MV-4-11 (cell line): ENCODE results near the gene TENT4A.

Experiments
- DNase-seq: peaks from one replicate; lab custom pipeline; 2025; lab: John Stamatoyannopoulos, UW

Gene TENT4A

DNA sequence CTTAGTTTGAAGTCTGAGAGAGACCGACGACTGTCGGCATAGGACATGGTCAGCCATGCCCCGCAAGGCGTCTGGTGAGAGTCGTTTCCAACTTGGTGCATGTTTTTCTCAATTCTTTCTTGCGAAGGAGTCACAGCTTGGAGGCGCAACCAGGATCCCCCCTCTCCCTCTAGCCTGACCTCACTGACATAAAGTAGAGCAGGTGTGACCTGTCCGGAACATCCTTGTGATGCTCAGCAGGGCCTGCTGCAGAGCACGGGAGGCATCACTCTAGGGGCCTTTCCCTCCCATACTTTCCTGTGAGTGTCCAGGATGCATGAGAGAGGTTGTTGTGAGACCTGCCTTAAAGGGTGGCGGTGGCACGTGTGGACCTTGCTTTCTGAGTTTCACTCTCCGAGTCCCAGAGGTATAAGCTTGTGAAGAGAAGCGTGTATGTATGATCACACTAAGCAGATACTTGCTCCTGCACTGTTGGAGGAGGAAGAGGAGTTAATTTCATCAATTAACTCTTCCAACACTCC is 5.0 kb downstream of the TENT4A start:
- DNase-seq, result no peak

DNA sequence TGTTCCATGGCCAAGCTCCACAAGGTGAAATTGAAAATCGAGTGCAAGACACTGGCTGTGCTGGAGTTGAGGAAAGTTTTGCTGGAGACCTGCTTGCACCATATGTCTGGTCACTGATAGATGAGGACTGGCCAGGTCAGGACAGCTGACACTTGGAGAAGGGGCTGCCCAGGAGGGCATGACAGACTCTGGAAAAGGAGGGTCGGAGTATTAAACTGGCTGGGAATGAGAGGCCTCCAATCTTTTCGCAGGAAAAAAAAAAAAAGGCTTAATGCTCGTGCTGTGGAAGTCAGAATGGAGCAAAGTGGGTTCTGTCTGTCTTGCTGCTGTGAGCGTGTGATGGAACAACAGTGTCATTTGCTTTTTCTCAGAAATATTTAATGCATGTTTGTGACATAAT is 5.5 kb downstream of the TENT4A start:
- DNase-seq, result no peak

DNA sequence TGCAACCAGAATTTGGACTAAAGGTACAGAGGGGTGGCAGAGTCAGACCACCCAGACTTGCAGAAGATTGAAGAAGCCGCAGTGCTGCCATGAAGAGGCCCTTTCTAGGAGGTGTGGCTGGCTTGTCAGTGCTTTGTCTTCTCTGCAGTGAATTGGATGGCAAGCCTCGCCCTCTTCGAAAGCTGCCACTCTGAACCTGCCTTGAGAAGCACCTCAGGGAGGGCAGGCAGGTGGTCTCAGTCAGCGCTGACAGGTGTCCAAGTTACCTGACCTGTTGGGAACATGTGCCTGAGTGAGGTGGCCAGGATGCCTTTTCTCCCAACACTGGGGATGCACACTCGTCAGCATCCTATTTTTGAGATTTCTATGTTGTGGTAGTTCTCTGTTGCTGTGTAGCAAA is 6.2 kb downstream of the TENT4A start:
- DNase-seq, result no peak

DNA sequence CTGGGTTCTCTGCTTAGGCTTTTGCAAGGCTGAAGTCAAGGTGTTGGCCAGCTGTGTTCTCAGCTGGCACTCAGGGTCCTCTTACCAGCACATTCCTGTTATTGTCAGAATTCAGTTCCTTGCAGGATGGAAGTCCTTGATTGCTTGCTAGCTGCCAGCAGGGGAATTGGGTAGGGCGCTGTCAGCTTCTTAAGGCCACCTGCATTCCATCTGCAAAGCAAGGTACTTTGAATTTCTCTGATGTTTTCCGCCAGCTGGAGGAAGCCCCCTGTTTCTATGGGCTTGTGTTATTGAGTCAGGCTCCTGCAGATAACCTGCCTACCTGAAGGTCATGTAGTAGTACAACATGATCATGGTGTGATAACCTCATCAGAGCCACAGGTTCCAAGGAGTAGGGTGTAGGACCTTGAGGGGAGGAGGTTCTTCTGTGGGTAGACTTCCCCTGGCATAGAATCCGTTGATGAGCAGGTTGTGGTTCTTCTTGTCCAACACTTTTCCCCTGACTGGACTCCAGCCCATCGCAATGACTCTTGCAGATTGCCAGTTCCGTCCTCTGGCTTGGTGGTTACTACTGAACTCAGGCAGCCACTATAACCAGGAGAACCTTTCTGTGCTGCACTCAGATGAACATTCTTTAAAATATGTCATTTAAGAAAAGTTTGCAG is 6.8 kb downstream of the TENT4A start:
- no peak for DNase-seq

DNA sequence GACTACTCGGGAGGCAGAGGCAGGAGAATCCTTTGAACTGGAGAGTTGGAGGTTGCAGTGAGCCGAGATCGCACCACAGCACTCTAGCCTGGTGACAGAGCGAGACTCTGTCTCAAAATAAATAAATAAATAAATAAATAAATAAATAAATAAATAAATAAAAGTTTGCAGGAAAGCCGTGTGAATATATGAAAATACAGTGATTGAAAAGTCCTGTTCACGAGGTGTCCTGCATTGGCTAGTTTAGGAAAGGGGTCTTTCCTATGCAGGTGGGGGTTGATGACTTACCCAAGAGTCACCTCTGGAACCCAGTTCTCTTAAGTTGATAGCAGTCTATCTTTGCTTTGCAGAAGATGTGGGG is 7.3 kb downstream of the TENT4A start:
- no peak for DNase-seq

DNA sequence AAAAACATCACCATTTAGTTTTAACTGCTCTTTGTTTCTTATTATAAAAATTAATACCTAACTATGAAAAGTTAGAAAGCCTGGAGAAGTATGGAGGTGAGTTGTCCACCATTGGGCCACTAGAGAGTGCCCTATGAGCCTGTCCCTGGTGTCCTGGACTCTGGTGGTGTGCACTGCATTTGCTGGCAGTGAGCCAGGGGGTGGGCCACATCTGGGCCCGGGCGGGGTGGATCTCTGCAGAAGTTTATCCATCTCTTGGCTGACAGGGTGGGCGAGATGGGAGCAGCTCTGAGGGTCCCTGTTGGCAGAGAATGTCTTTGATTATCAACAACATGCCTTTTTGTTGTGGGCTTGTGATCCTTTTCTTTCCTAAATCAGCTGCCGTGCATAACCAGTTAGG is 8.2 kb downstream of the TENT4A start:
- no peak for DNase-seq

DNA sequence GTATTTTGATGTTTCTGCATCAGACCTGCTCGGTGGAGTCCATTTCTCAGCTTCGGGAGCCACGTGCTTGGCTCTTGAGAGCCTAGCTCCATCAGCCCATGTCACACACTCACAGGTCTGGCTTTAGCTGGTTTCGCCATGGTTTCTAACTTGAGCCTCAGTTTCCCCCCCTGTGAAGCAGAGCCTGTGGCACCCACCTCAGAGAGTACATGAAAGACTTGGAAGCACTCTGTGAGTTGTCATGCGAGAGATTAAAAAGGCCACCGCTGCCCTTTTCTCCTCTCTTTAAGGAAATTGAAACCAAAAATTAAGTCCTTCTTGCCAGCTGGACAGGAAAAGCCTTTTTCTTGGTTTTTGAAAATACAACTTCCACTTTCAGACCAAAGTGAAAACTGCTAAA is 8.8 kb downstream of the TENT4A start:
- peak; percentile 76 for DNase-seq

DNA sequence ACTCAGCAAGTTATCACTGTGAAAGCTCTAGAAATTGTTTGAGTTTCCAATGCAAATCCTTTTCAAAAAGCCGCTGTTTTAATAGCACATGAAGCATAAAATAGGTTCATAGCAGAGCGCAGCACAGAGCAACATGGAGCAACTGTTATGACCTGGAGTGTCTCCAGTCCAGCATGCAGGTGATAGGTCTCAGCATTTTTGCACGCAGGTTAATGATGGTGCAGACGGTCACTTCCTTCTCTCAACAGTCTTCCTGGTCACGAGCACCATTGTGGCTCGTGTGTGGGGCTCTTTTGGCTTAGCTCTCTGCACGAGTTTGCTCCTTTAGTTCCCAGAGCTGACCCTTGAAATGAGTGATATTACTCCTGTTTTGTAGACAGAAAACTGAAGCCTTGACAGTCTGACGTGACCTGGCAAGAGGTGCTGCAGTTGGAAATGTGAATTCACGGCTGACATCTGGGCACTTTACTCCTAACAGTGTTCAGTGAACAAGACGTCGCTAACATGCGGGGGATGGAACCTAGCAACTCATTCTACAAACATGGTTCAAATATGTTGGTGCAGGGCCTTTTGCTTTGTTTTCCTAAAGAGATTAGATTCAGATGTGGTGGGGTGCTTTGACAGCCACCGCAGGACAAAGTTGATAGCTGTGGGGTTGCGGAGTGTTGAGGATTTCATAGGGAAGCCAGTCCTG is 10.0 kb downstream of the TENT4A start:
- no peak for DNase-seq

DNA sequence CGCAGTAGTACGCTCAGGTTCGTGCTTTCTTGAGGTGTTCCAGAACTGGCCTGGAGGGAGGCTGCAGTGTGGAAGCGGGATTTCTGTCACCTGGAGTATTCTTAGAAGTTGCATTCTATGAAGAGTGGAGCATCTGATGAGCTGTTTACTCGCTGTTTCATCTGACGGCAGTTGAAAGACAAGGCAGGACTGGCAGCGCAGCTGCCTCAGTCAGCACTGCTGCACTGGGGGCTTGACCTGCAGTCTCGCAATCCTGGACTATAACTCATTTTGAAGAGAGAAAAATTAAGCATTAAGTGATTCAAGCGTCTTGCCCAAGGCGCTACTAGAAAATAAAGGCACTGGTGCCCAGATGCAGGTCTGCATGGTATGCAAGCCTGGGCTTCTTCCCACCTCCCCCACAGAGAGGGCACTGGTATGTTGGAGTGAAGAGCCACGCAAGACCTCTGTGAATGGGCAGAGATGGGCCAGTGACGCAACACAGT is 10.6 kb downstream of the TENT4A start:
- no peak for DNase-seq

DNA sequence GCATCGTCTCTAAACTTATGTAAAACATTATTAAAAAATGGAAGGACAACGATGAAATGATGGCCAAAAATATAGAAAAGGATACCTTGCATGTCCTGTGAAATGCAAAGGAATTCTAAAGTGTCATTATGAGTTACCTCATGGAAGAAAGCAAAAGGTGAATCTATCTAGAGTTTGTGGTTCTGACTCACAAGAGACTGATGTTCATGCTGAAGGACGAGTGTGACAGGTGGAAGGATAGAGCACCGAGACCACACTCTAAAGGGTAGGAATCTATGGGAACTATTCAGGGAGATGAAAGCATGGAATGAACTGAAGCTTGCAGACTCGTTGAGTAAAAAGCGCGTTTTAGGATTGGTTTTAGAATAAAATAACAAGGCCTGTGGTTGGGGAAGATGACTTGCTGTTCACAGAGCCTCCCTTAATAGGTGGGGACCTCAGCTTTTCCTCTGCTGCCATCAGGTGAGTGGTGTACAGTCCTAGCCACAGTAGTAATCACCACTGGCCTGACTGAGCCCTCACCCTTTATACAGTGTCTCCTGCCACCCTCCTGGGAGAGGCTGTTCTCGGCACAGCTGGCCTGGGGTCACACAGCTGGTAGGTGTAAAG is 11.2 kb downstream of the TENT4A start:
- no peak for DNase-seq

DNA sequence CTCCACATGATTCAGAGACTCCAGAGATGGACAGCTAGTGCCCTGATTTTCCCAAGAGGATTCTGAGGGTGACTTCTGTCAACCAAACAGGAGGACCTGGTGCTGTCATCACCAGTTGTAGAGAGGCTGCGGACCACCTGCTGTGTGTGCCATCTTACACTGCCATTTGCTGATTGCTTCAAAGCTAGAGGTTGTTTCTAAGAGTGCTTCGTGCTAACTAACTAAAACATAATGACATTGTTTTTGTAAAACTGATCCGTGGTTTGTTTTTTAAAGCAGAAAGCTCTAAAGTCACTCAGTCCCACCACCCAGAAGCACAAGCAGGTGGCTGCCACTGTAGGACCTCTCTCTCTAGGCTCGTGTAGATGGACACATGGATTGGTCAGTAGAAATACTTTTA is 12.2 kb downstream of the TENT4A start:
- no peak for DNase-seq

DNA sequence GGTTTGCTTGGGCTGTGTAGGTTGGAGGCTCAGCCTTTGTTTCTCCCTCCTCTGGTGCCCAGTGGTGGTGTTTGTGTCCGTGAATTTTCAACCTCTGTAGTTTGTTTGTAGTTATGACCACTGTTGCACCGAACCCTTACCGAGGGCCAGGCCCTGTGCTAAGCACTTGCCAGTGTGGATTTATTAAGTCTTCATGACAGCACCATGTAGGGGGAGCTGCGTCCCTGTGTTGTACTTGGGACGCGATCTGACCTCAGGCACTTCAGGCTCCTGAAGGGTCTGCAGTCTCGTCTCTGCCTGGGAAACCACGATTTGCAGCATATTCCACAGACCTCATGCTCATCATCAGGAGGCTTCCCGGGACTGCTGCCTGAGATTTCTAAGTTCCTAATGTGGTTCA is 12.8 kb downstream of the TENT4A start:
- no peak for DNase-seq

DNA sequence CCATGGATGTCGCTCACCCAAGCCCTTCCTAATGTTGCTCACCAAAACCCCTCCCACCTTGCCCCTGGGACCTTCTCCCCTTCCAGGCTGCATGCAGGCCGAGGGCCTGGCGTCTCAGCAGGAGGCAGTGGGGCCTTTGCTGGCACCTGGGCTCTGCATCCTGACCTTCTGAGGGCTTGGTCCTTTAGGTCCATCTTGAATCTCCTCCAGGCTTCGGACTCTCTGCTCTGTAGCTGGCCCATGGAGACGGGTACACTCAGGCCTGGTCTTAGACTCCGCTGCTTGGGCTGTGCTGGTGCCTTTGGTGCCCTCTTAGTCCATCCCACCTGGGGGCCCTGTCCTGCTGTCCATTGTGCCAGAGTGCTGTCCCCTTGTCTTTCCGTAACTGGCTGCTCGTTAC is 14.0 kb downstream of the TENT4A start:
- DNase-seq, result no peak

DNA sequence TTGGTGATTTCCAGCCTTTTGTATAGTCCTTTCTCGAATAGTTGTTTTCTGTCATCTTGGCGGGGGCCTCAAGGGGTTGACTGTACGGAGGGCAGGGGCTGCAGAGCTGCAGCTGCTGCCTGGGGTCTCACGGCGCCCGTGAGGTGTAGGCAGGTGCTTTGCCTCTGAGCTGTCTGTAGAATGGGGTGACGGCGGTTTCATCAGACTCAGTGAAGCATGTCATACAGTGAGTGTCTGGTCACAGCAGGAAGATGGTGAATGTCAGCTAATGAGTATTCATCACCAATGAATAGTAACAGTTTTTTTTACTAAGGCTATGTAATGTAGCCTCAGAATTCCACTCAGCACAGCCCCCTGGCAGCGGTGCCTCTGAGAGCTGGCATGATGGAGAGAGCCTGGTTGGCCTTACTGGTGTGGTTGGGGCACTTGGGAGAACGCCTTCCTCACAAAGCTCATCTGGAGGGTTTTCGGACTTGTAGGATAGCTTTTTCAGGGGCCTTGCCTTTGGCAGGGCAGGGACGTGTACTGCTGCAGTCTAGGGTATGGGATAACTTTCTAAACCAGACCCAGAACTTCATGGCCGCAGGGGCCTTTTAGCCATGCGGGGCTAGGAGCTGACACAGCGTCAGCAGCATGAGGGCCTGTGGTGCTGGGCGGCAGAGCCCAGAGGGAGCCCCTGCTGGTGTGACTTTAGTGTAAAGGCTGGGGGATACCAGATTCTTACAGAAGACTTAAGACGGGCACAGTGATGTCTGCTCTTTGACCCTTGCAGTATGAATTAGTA is 15.0 kb downstream of the TENT4A start:
- DNase-seq, result no peak

DNA sequence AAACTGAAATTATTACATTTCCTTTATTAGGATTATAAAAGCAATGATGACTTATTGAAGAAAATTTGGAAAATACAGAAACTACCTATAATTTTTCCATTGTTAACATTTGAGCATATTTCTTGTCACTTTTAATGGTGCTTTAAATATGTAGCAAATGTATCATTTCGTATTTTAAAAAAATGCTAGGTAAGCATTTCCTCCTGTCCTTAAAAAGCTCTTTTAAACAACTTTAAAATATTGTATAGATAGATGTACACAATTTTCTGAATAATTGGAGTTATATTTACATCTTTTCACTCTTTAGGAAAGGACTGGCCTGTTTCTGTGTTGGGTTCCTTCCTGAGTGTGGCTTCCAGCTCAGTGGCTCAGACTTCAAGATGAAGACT is 15.6 kb downstream of the TENT4A start:
- DNase-seq, result no peak

DNA sequence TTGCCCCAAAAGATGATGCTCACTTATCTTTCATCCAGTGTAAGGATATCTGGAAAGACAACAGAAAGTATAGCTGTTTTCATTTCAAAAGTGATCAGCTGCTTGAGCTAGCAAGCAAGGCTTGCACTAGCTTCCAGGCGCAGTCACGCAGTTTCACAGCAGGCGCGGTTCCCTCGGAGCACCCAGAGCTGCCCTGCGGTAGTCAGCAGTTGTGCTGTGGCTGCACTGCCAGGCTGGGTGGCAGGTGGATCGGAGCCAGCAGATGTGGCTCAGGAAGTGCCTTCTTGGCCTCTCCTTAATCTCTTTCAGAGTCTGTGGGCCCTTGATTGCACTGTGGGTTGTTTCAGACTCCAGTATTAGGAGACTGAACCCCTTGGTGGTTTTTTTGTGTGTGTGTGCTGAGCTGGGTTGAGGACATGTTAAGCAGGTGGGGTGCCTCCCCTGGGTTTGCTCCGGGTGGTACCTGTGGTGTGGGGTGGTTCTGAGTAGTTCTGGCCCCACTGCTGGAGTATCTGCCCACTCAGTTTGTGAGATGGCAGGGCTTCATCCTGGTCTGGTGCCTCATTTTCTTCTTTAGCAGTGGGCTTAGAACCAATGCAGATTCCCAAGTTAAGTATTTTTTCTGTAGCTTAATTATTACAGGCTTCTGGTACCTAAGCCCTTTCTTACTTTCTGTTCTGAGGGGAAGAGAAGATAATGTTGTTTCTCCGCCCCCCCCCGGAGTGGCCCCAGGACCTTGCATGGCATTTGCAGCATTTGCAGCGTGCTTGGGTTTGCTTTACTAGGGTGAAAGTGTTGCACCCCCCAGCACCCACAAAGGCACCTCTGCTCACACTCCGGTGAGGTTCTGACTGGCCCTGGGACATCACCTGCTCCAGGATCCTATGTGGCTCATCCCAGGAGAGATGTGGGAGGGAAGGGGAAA is 16.4 kb downstream of the TENT4A start:
- DNase-seq, result peak; percentile 86

DNA sequence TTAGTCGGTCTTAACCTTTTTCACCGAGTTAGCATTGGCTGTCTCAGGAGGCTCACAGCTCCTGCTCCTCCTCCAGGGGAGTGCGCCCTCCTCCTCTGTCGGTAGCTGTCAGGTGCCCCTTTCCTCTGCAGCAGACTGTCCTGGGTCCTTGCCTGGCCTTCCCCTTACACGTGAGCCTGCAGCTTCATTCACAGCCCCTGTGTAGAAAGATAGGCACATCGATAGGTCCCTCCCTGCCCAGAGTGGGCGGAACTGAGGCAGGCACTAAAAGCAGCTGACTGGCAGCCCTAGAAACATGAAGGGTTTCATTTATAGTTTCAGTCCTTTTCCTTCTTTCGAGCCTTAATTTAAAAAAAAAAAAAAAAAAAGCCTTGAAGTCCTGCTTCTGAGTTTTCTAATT is 17.2 kb downstream of the TENT4A start:
- no peak for DNase-seq

DNA sequence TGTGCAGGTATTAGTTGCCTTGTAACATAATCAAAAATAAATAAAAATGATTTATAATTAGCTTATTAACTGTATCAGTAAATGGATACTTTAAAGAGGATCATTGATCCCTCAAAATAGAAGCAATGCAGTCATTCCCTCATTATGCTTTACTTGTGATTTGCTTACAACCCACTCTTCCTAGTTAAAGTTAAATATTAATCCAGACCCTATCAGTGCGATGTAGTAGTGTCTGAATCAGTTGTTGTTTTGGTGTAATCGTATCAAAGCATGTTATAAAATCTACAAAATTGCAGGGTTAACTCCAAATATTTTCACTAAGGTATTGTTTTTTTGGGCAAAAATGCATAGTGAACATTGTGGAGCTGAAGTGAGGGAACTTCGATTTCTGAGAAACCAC is 17.6 kb downstream of the TENT4A start:
- DNase-seq, result no peak

DNA sequence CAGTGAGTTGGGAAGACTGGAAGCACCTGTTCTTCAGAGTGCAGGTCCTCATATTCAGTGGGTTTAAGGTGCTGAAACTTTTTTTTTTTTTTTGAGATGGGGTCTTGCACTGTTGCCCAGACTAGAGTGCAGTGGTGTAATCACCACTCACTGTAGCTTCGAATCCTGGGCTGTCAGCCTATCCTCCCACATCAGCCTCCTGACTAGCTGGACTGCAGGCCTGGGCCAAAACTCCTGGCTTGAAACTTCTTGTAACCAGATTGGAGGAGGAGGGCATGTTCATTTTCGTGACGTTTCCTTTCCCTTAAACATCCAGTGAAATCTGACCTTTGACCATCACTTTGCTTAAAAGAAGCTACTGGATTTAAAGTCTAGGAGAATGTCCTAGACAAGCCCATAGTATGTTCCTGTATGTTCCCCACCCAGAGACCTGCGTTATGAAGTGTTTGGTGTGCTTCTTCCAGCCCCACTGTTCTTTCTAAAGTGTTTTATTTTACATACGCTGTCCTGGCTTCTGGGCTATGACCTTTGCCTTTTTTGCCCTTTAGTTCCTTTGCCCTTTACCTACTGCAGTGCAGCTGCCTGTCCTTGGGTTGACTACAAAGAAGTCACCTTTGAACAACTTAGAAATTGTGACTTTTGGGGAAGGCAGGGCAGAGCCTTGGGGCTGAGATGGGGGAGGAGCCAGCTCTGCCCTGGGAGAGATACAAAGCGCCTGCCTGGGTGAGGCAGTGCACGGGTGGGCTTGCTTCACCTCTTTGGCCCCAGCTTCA is 18.4 kb downstream of the TENT4A start:
- DNase-seq, result no peak

DNA sequence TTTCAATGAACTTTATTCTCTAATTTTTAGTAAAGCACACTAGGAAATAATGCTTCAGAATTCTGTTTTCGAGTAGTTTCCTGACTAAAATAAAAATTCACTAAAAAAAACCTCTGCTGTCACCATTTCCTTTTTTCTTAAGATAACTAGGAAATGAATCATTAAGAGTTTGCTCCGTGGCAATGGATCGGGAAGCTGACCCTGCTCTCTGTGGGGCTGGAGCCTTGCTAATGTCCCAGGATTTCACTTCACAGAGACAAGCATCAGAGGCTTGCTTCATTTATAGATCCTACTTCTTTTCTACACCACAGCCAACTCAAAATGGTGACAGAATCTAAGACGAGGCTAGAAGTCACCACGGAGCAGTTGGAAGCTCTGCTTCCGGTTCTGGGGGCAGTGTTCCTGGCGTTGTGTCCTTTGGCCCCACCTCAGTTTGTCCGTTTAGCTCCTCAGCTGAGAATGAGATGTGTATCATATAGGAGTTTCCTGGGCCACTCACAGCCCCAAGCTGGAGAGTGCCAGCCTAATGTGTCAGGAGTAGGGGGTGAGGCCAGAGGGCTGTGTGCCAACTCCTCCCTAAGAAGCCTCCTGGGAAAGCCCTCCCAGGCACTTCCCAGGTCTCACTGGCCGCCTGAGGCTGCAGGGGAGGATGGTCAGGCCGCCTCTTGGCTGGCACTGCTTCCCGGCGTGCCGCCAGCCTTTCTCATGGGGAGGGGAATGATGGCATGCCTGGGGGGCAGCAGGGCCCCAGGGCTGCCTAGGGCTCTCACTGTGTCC is 19.6 kb downstream of the TENT4A start:
- peak; percentile 49 for DNase-seq
